GM23248 (cell line): ENCODE results near the gene UHRF2. TPM values are rescaled to one million over a fixed set of nuclear protein-coding genes. Genes with fewer than 3 reads are reported as not detected.

Source experiments
- DNase-seq: peaks from one replicate; pipeline ENCODE4 v3.0.0-alpha.2; 2015
- H2AFZ ChIP-seq: fragments of 200-600 bp; sonication (generic); 2 replicates; pipeline ENCODE4 v1.6.1; 2016; ENCODE audit warnings: antibody characterized with exemption
- H3F3A ChIP-seq: fragments of 200-600 bp; sonication (generic); 2 replicates; pipeline ENCODE4 v1.6.1; 2016; ENCODE audit warnings: mild to moderate bottlenecking, antibody characterized with exemption, mixed run types; ENCODE audit not compliant: insufficient read depth
- H3K27ac ChIP-seq: fragments of 200-600 bp; sonication (generic); 2 replicates; pipeline ENCODE4 v1.5.1; 2016; ENCODE audit warnings: mild to moderate bottlenecking
- H3K27me3 ChIP-seq: fragments of 200-600 bp; sonication (generic); replicated peaks from 2 replicates; pipeline ENCODE4 v1.6.1; 2016; ENCODE audit warnings: mild to moderate bottlenecking; ENCODE audit not compliant: insufficient read depth
- H3K36me3 ChIP-seq: fragments of 200-600 bp; sonication (generic); 2 replicates; pipeline ENCODE4 v1.6.1; 2016; ENCODE audit warnings: low read depth, mild to moderate bottlenecking
- H3K4me1 ChIP-seq: fragments of 200-600 bp; sonication (generic); 2 replicates; pipeline ENCODE4 v1.6.1; 2016; ENCODE audit warnings: mild to moderate bottlenecking; ENCODE audit not compliant: insufficient read depth
- H3K4me2 ChIP-seq: fragments of 200-600 bp; sonication (generic); one replicate; pipeline ENCODE4 v1.6.1; 2016; ENCODE audit warnings: mild to moderate bottlenecking; ENCODE audit not compliant: unreplicated experiment
- H3K4me3 ChIP-seq: fragments of 200-600 bp; sonication (generic); 2 replicates; pipeline ENCODE4 v1.5.1; 2016; ENCODE audit warnings: mild to moderate bottlenecking
- H3K79me2 ChIP-seq: fragments of 200-600 bp; sonication (generic); 2 replicates; pipeline ENCODE4 v1.6.1; 2016; ENCODE audit warnings: mild to moderate bottlenecking; ENCODE audit not compliant: insufficient read depth
- H3K9ac ChIP-seq: fragments of 200-600 bp; sonication (generic); 2 replicates; pipeline ENCODE4 v1.6.1; 2016; ENCODE audit warnings: mild to moderate bottlenecking
- H3K9me2 ChIP-seq: fragments of 200-600 bp; sonication (generic); 2 replicates; pipeline ENCODE4 v1.6.1; 2016; ENCODE audit warnings: mixed run types, mild to moderate bottlenecking, moderate library complexity; ENCODE audit not compliant: insufficient read depth
- H3K9me3 ChIP-seq: fragments of 200-600 bp; sonication (generic); one replicate; pipeline ENCODE4 v1.6.1; 2017; ENCODE audit warnings: low read depth
- H4K20me1 ChIP-seq: fragments of 200-600 bp; sonication (generic); 2 replicates; pipeline ENCODE4 v1.6.0; 2016; ENCODE audit not compliant: insufficient read depth
- EZH2 ChIP-seq: fragments of 200-600 bp; sonication (generic); IDR thresholded peaks from 2 replicates; pipeline ENCODE4 v1.6.1; 2018; ENCODE audit warnings: antibody characterized with exemption, mild to moderate bottlenecking; ENCODE audit not compliant: insufficient read depth, poor library complexity, severe bottlenecking
- EZH2phosphoT487 ChIP-seq: fragments of 200-600 bp; sonication (generic); IDR thresholded peaks from 2 replicates; pipeline ENCODE4 v1.6.1; 2018; ENCODE audit warnings: antibody characterized with exemption, moderate library complexity, mild to moderate bottlenecking, low read depth; ENCODE audit not compliant: insufficient read depth
- WGBS, 2 experiments: methylation state at CpG; one replicate each; pipeline ENCODE4 v1.1.6; 2015 to 2017; ENCODE audit warnings: low lambda C conversion rate in 2 of 2, low coverage in 1 of 2; ENCODE audit errors: missing lambda C conversion rate in 2 of 2; 5-methylcytosine and 5-hydroxymethylcytosine counted together
- in situ Hi-C: fragments of 300-500 bp; cut with MboI; formaldehyde crosslinking; loops from 2 replicates; pipeline ENCODE4 v1.15.0; 2020
- polyA plus RNA-seq: library from polyadenylated mRNA; unstranded; fragments of >200 nt; fragmentation: Nextera tagmentation; extraction: Ambion mirVana; gene quantifications from 2 replicates; pipeline ENCODE4 v1.2.1, GENCODE V29; 2016
- total RNA-seq: library from RNA; depleted of rRNA; stranded (reverse); fragments of >200 nt; shearing (Covaris generic); gene quantifications from 2 replicates; pipeline ENCODE4 v1.2.3, GENCODE V29; 2014

UHRF2 gene
- total and polyA plus RNA-seq, 2 experiments from 2014 or later, result 25.8 to 53.1 TPM

DNA sequence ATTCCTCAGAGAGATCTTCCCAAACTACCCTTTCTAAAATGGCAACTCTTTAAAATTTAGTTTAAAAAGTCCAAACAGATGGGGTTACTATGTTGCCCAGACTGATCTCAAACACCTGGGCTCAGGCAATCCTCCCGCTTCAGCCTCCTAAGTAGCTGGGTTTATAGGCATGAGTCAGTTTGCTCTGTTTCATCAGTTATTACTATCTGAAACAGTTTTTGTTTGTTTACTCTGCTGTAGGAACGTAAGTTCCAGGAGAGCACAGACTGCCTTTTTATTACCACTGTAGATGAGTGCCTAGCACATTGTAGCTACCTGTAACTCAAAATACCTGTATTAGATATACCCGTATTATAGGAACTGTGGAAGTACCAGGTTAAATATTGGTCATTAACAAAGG is 89.4 kb downstream of the UHRF2 start:
- H2AFZ ChIP-seq, result no peak overlapping the region
- peaks cover 24% of the 10 kb centered on the region for H3K4me1 ChIP-seq
- H3K36me3 ChIP-seq, result peaks cover 65% of the 10 kb centered on the region
- WGBS, 2 experiments, result 95 to 99% methylated on average over 3 of the region's 3 CpGs
- H3K4me3 ChIP-seq, result no peak overlapping the region
- no peaks in the 10 kb centered on the region for H3K9me3 ChIP-seq
- no peak overlapping the region for H3K4me2 ChIP-seq
- H3K79me2 ChIP-seq, result peaks cover 24% of the 10 kb centered on the region
- in situ Hi-C loops, result no loop called here
- no peaks in the 10 kb centered on the region for H4K20me1 ChIP-seq
- no peak overlapping the region for H3K9ac ChIP-seq
- no peak overlapping the region for H3K27ac ChIP-seq
- H3K9me2 ChIP-seq, result no peaks in the 10 kb centered on the region
- no peak for DNase-seq
- TF ChIP-seq EZH2phosphoT487, result no peak
- TF ChIP-seq EZH2, result no peak
- H3F3A ChIP-seq, result peaks cover 30% of the 10 kb centered on the region
- H3K27me3 ChIP-seq, result no peaks in the 10 kb centered on the region

DNA sequence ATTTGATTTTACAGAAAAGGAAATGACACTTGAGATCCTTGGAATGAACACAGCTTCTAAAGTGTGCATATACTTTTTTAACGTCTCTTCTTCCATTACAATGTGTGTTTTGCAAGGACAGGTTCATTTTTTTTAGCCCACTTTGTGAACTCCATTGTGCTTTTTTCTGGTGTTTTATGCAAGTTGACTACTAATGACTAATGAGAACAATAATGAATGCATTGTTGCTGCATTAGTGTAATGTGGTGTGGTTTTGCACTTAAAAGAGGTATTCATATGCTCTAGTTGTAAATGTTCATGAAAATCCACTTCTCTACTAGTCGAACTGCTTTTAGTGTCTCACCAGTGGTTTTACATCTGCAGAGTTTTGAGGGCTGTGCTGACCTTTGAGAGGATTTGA is 93.6 kb downstream of the UHRF2 start:
- H3K9me2 ChIP-seq, result no peaks in the 10 kb centered on the region
- peak; percentile 63 for DNase-seq
- peaks cover 14% of the 10 kb centered on the region for H3K4me1 ChIP-seq
- peaks cover 45% of the 10 kb centered on the region for H3F3A ChIP-seq
- no peaks in the 10 kb centered on the region for H3K27me3 ChIP-seq
- no peak overlapping the region for H3K4me3 ChIP-seq
- no peak overlapping the region for H3K9ac ChIP-seq
- in situ Hi-C loops, result no loop called here
- WGBS, 2 experiments, result 53 to 64% methylated on average over 2 of the region's 2 CpGs
- no peak overlapping the region for H2AFZ ChIP-seq
- peak overlapping the region; percentile 38 for H3K27ac ChIP-seq
- peak overlapping the region; percentile 1 for H3K4me2 ChIP-seq
- peaks cover 37% of the 10 kb centered on the region for H3K36me3 ChIP-seq
- no peaks in the 10 kb centered on the region for H3K9me3 ChIP-seq
- H4K20me1 ChIP-seq, result no peaks in the 10 kb centered on the region
- TF ChIP-seq EZH2phosphoT487, result no peak
- TF ChIP-seq EZH2, result no peak
- peaks cover 4% of the 10 kb centered on the region; the same call in 1 of the 2 replicates for H3K79me2 ChIP-seq

GRCh38 chr9:6512085-6512657 is 99.2 kb downstream of the UHRF2 start:
- peaks cover 35% of the 10 kb centered on the region for H3F3A ChIP-seq
- H3K79me2 ChIP-seq, result no peaks in the 10 kb centered on the region
- H2AFZ ChIP-seq, result no peak overlapping the region
- WGBS, 2 experiments, result 64 to 65% methylated on average over 3 of the region's 3 CpGs
- H3K9me2 ChIP-seq, result no peaks in the 10 kb centered on the region
- H4K20me1 ChIP-seq, result no peaks in the 10 kb centered on the region
- no peak overlapping the region for H3K9ac ChIP-seq
- peak; percentile 58 for DNase-seq
- no peak overlapping the region for H3K4me2 ChIP-seq
- peaks cover 10% of the 10 kb centered on the region for H3K4me1 ChIP-seq
- in situ Hi-C loops, result no loop called here
- no peak for TF ChIP-seq EZH2
- no peak for TF ChIP-seq EZH2phosphoT487
- no peaks in the 10 kb centered on the region for H3K27me3 ChIP-seq
- no peak overlapping the region for H3K27ac ChIP-seq
- no peak overlapping the region for H3K4me3 ChIP-seq
- no peaks in the 10 kb centered on the region; the same call in 1 of the 2 replicates for H3K36me3 ChIP-seq
- no peaks in the 10 kb centered on the region for H3K9me3 ChIP-seq

- no peak overlapping the region for H3K27ac ChIP-seq
- peaks cover 9% of the 10 kb centered on the region; the same call in 1 of the 2 replicates for H3F3A ChIP-seq
- peaks cover 9% of the 10 kb centered on the region for H3K4me1 ChIP-seq
- 85 to 90% methylated on average over 4 of the region's 4 CpGs for whole genome bisulfite sequencing, 2 experiments
- H3K36me3 ChIP-seq, result peaks cover 28% of the 10 kb centered on the region
- no peaks in the 10 kb centered on the region for H4K20me1 ChIP-seq
- no peak overlapping the region for H2AFZ ChIP-seq
- in situ Hi-C loops, result no loop called here
- no peak for DNase-seq
- H3K9me3 ChIP-seq, result no peaks in the 10 kb centered on the region
- no peaks in the 10 kb centered on the region for H3K27me3 ChIP-seq
- H3K4me3 ChIP-seq, result no peak overlapping the region
- TF ChIP-seq EZH2, result no peak
- TF ChIP-seq EZH2phosphoT487, result no peak
- no peaks in the 10 kb centered on the region for H3K79me2 ChIP-seq
- H3K9ac ChIP-seq, result no peak overlapping the region
- H3K4me2 ChIP-seq, result no peak overlapping the region
- H3K9me2 ChIP-seq, result no peaks in the 10 kb centered on the region
These were observed 109.3 kb downstream of the UHRF2 start for GRCh38 chr9:6522263-6522662.
